Activated B cell treated with CpG ODN at 0.5 μM for 24 hours (primary cell): ENCODE data around the gene ITPR3. TPM values are rescaled to one million over a fixed set of nuclear protein-coding genes. Genes with fewer than 3 reads are reported as not detected.

Experiments
- ATAC-seq: fragments of 200-7000 bp; cut with Tn5 transposase; one replicate; pipeline ENCODE4 v1.10.0; 2021; ENCODE audit warnings: low read depth, mild to moderate bottlenecking, moderate library complexity
- CTCF ChIA-PET: fragments of 350-600 bp; sonication (Branson Sonifier 250); formaldehyde crosslinking; loops from one replicate; lab custom pipeline; 2021; ENCODE audit warnings: antibody characterized with exemption; lab: Charles Lee
- POLR2A ChIA-PET: fragments of 350-600 bp; sonication (Branson Sonifier 250); formaldehyde crosslinking; loops from one replicate; lab custom pipeline; 2021; ENCODE audit warnings: antibody characterized with exemption; lab: Charles Lee
- DNase-seq: peaks from one replicate; pipeline ENCODE4 v3.0.0; 2022
- H3K27ac Mint-ChIP-seq: one replicate; pipeline ENCODE4 v1.8.0; 2020; ENCODE audit warnings: mixed read lengths
- H3K27me3 Mint-ChIP-seq: one replicate; pipeline ENCODE4 v1.8.0; 2021; ENCODE audit warnings: mixed read lengths
- H3K36me3 Mint-ChIP-seq: one replicate; pipeline ENCODE4 v1.8.0; 2021; ENCODE audit warnings: low read depth, mixed read lengths
- H3K4me1 Mint-ChIP-seq: one replicate; pipeline ENCODE4 v1.8.0; 2021; ENCODE audit warnings: mixed read lengths
- H3K4me3 Mint-ChIP-seq: one replicate; pipeline ENCODE4 v1.8.0; 2020; ENCODE audit warnings: mild to moderate bottlenecking, mixed read lengths
- H3K9me3 Mint-ChIP-seq: one replicate; pipeline ENCODE4 v1.8.0; 2020; ENCODE audit warnings: mixed read lengths
- CTCF ChIP-seq: fragments of 200-600 bp; IDR thresholded peaks from one replicate; pipeline ENCODE4 v1.8.0; 2022; ENCODE audit warnings: antibody characterized with exemption, mild to moderate bottlenecking
- intact Hi-C: fragments of 100-400 bp; cut with micrococcal nuclease; formaldehyde crosslinking; loops from one replicate; pipeline ENCODE4 v1.15.1; 2024
- total RNA-seq: library from RNA; stranded (reverse); gene quantifications from 2 replicates; pipeline ENCODE4 v1.2.3, GENCODE V29; 2022

The ITPR3 gene
- total RNA-seq, 1 donor from 2014 or later = 35.5 TPM

GRCh38 chr6:33609019-33609418 is 12.1 kb upstream of the ITPR3 start:
- Mint-ChIP-seq H3K4me1 (peaks cover 26% of the 10 kb centered on the region), H3K27ac (no peak overlapping the region), H3K27me3 (no peaks in the 10 kb centered on the region), H3K4me3 (no peak overlapping the region), H3K9me3 (no peaks in the 10 kb centered on the region), H3K36me3 (no peaks in the 10 kb centered on the region)
- DNase-seq (no peak), ATAC-seq (no peak)
- POLR2A ChIA-PET = interaction anchor here (2.6 to 3.0 kb wide), 2 partner anchors 11 to 19 kb away, joined by 11 to 20 read pairs; partner anchors contain the start of gene ITPR3
- CTCF ChIA-PET = interaction anchor here (1.5 to 3.5 kb wide), 4 partner anchors 14 to 102 kb away, joined by 4 to 52 read pairs (median 8); partner anchors contain the start of gene UQCC2
- no peak for TF ChIP-seq CTCF
- intact Hi-C loops = no loop called here

- ChIA-PET CTCF (interaction anchor here (3.5 kb wide), 1 partner anchor 20 kb away, joined by 52 read pairs; no protein-coding TSS in a partner anchor), POLR2A (no interaction called here)
- Mint-ChIP-seq H3K36me3 (no peaks in the 10 kb centered on the region), H3K4me3 (no peak overlapping the region), H3K27ac (no peak overlapping the region), H3K4me1 (peaks cover 26% of the 10 kb centered on the region), H3K9me3 (no peaks in the 10 kb centered on the region), H3K27me3 (no peaks in the 10 kb centered on the region)
- ATAC-seq = no peak
- TF ChIP-seq CTCF = no peak
- intact Hi-C loops = no loop called here
- no peak for DNase-seq
Observed at GRCh38 chr6:33609528-33609927, 11.6 kb upstream of the ITPR3 start.

GRCh38 chr6:33610067-33610466 is 11.1 kb upstream of the ITPR3 start:
- DNase-seq = no peak
- no peak for ATAC-seq
- Mint-ChIP-seq H3K27ac (no peak overlapping the region), H3K36me3 (no peaks in the 10 kb centered on the region), H3K4me1 (peaks cover 26% of the 10 kb centered on the region), H3K4me3 (no peak overlapping the region), H3K27me3 (no peaks in the 10 kb centered on the region), H3K9me3 (no peaks in the 10 kb centered on the region)
- ChIA-PET CTCF (no interaction called here), POLR2A (no interaction called here)
- intact Hi-C loops = no loop called here
- no peak for TF ChIP-seq CTCF

- CTCF ChIA-PET = interaction anchor here (0.8 kb wide), 1 partner anchor 25 kb away, joined by 3 read pairs; no protein-coding TSS in a partner anchor
- no peak for DNase-seq
- Mint-ChIP-seq H3K4me3 (no peak overlapping the region), H3K27ac (no peak overlapping the region), H3K9me3 (no peaks in the 10 kb centered on the region), H3K27me3 (no peaks in the 10 kb centered on the region), H3K4me1 (peaks cover 21% of the 10 kb centered on the region), H3K36me3 (no peaks in the 10 kb centered on the region)
- ATAC-seq = no peak
- intact Hi-C loops = no loop called here
- POLR2A ChIA-PET = interaction anchor here (1.0 to 2.5 kb wide), 3 partner anchors 10 to 18 kb away, joined by 3 to 5 read pairs (median 3); partner anchors contain the start of gene ITPR3
- no peak for TF ChIP-seq CTCF
Observed at GRCh38 chr6:33610779-33611732, 10.1 kb upstream of the ITPR3 start.

GRCh38 chr6:33613146-33613794 is 7.9 kb upstream of the ITPR3 start:
- Mint-ChIP-seq H3K4me3 (no peak overlapping the region), H3K27ac (no peak overlapping the region), H3K27me3 (no peaks in the 10 kb centered on the region), H3K36me3 (no peaks in the 10 kb centered on the region), H3K4me1 (peaks cover 9% of the 10 kb centered on the region), H3K9me3 (no peaks in the 10 kb centered on the region)
- ChIA-PET POLR2A (no interaction called here), CTCF (no interaction called here)
- intact Hi-C loops = no loop called here
- DNase-seq (no peak), ATAC-seq (no peak)
- TF ChIP-seq CTCF = no peak
